ENCODE data around the gene ZNF358.

DNA sequence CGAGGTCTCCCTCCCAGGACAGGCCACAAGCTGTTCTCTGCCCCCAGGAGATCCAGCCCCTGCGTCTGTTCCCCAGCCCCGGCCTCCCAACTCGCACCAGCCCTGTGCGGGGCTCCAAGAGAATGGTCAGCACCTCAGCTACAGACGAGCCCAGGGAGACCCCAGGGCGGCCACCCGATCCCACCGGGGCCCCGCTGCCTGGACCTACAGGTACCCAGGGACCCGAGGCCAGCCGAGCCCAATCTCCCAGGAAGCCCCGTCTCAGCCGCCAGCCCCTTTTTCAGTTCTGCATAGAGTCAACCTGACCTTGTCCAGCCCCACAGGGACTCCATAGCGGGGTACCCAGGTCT lies 25.5 kb downstream of the ZNF358 start:
- TF ChIP-seq, protein P1, sequence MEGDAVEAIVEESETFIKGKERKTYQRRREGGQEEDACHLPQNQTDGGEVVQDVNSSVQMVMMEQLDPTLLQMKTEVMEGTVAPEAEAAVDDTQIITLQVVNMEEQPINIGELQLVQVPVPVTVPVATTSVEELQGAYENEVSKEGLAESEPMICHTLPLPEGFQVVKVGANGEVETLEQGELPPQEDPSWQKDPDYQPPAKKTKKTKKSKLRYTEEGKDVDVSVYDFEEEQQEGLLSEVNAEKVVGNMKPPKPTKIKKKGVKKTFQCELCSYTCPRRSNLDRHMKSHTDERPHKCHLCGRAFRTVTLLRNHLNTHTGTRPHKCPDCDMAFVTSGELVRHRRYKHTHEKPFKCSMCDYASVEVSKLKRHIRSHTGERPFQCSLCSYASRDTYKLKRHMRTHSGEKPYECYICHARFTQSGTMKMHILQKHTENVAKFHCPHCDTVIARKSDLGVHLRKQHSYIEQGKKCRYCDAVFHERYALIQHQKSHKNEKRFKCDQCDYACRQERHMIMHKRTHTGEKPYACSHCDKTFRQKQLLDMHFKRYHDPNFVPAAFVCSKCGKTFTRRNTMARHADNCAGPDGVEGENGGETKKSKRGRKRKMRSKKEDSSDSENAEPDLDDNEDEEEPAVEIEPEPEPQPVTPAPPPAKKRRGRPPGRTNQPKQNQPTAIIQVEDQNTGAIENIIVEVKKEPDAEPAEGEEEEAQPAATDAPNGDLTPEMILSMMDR (IDR thresholded peaks at IDR 0.05): no peak
- TF ChIP-seq POLR2AphosphoS5 (IDR thresholded peaks at IDR 0.05) (no peak), POLR2A (IDR thresholded peaks at IDR 0.05) (no peak)

Measured in breast epithelium (tissue), 3 donors.